GM03348 (cell line): ENCODE results near the gene PLA2G1B.
"Not testable (repeated sequence)": the region's sequence is repeated elsewhere in the genome, so short reads cannot be mapped to it uniquely, and the experiment has no call there.

Source experiments
- DNase-seq: peaks from one replicate; pipeline ENCODE4 v3.0.0; 2012; ENCODE audit warnings: low spot score

Gene PLA2G1B

GRCh38 chr12:120358412-120359100 is 31.0 kb upstream of the PLA2G1B start:
- DNase-seq = no peak

- DNase-seq = no peak
Measured at GRCh38 chr12:120357104-120357503, 29.5 kb upstream of the PLA2G1B start.

- DNase-seq = peak; percentile 92
Measured at GRCh38 chr12:120356567-120357030, 29.0 kb upstream of the PLA2G1B start.

- no peak for DNase-seq
Measured at GRCh38 chr12:120353556-120354317, 26.2 kb upstream of the PLA2G1B start.

GRCh38 chr12:120353136-120353535 is 25.6 kb upstream of the PLA2G1B start:
- DNase-seq = no peak

GRCh38 chr12:120352117-120352516 is 24.5 kb upstream of the PLA2G1B start:
- DNase-seq = no peak

- DNase-seq = no peak
Measured at GRCh38 chr12:120350576-120351350, 23.2 kb upstream of the PLA2G1B start.

GRCh38 chr12:120347766-120348165 is 20.2 kb upstream of the PLA2G1B start:
- no peak for DNase-seq

- no peak for DNase-seq
Measured at GRCh38 chr12:120346681-120347080, 19.1 kb upstream of the PLA2G1B start.

- DNase-seq = no peak
Measured at GRCh38 chr12:120346031-120346430, 18.5 kb upstream of the PLA2G1B start.

GRCh38 chr12:120343692-120344091 is 16.1 kb upstream of the PLA2G1B start:
- DNase-seq = no peak

GRCh38 chr12:120343039-120343537 is 15.5 kb upstream of the PLA2G1B start:
- DNase-seq = no peak

- no peak for DNase-seq
Measured at GRCh38 chr12:120342175-120343038, 14.8 kb upstream of the PLA2G1B start.

GRCh38 chr12:120339256-120339655 is 11.7 kb upstream of the PLA2G1B start:
- no peak for DNase-seq

- DNase-seq = no peak
Measured at GRCh38 chr12:120337730-120338129, 10.2 kb upstream of the PLA2G1B start.

- DNase-seq = not testable (repeated sequence)
Measured at GRCh38 chr12:120336392-120336791, 8.8 kb upstream of the PLA2G1B start.

- not testable (repeated sequence) for DNase-seq
Measured at GRCh38 chr12:120335447-120335846, 7.9 kb upstream of the PLA2G1B start.

- DNase-seq = no peak
Measured at GRCh38 chr12:120332523-120332922, 4.9 kb upstream of the PLA2G1B start.

- DNase-seq = no peak
Measured at GRCh38 chr12:120332041-120332440, 4.5 kb upstream of the PLA2G1B start.

GRCh38 chr12:120331390-120331789 is 3.8 kb upstream of the PLA2G1B start:
- no peak for DNase-seq

GRCh38 chr12:120328228-120328627 is 649 bp upstream of the PLA2G1B start:
- no peak for DNase-seq
